Subcutaneous adipose tissue (tissue), 4 donors: Measurements from ENCODE around the gene AP5B1. TPM values are rescaled to one million over a fixed set of nuclear protein-coding genes. Genes with fewer than 3 reads are reported as not detected.

ENCODE experiments used
- total RNA-seq, 4 donors: library from RNA; depleted of rRNA; stranded (reverse); fragments of >200 nt; gene quantifications; one replicate each; pipeline ENCODE4 v1.1.0, GENCODE V29; 2016
- TF ChIP-seq, protein P1 (sequence below): fragments of 450-650 bp; IDR thresholded peaks from one replicate; pipeline ENCODE4 v1.5.1; 2016; ENCODE audit warnings: low read depth, mild to moderate bottlenecking, control low read depth, antibody characterized with exemption, moderate library complexity

The AP5B1 gene
- total RNA-seq, 4 donors from 2014 or later: 7.0 to 30.0 (median 14.6) TPM

DNA sequence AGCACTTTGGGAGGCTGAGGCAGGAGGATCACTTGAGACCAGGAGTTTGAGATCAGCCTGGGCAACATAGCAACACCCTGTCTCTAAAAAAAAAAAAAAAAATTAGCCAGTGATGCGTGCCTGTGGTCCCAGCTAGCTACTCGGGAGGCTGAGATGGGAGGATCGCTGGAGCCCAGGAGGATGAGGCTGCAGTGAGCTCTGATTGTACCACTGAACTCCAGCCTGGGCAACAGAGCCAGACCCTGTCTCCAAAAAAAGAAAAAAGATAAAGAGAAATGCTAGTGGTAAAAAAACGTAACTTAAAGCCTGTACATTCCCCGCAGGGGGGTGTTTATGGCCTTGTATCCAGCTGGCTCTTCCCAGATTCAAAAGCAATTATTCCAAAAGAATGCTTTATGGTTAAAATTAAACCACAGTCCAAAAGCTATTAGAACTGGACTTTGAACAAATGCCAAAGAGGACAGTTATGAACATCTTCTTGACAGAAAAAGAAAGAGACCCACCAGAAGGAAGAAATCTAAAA is 36.6 kb upstream of the AP5B1 start:
- TF ChIP-seq, protein P1, sequence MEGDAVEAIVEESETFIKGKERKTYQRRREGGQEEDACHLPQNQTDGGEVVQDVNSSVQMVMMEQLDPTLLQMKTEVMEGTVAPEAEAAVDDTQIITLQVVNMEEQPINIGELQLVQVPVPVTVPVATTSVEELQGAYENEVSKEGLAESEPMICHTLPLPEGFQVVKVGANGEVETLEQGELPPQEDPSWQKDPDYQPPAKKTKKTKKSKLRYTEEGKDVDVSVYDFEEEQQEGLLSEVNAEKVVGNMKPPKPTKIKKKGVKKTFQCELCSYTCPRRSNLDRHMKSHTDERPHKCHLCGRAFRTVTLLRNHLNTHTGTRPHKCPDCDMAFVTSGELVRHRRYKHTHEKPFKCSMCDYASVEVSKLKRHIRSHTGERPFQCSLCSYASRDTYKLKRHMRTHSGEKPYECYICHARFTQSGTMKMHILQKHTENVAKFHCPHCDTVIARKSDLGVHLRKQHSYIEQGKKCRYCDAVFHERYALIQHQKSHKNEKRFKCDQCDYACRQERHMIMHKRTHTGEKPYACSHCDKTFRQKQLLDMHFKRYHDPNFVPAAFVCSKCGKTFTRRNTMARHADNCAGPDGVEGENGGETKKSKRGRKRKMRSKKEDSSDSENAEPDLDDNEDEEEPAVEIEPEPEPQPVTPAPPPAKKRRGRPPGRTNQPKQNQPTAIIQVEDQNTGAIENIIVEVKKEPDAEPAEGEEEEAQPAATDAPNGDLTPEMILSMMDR: no peak

DNA sequence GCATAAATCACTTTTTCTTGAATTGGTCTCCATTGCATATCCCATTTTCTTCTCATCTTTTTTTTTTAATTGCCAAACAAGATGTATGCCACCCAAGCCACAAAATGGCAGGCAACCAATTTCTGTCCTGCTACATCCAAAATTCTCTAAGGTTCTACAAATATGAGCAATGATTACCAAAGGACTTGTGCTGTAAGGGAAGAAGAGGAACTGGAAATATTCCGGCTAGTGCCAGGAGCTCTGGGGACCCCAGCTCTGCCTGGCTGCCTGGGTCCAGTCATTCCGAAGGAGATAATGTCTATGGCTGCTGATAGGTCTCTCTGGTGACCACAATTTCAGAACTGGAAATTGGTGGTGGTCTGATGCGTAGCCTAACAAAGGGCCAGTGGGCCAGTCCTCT is 35.9 kb upstream of the AP5B1 start:
- TF ChIP-seq, protein P1: no peak

DNA sequence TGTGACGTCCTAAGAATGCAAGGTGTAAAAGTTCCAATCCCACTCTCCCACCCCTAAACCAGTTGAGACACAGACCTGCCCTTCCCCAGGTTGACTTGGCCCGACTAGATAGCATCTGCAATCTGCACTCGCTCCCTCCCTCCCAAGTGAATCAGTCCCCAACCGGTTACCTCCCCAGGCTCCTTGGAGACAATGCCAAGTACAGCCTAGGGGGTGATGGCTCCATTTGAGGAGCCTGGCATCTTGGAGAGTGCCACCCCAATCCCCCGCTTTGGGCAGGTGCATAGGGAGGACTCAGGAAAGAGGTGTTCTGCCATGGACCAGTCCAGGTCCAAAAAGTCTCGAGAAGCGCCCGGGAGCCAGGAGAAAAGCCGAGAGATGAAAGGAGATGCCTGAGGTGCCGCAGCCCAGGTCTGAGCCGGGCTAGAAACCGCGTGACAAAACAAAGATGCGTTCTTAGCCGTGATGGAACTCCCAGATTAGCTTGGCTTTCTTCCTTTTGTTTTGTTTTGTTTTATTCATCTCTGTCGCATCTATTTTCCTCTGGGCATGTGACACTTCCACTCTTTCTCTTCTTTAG is 34.3 kb upstream of the AP5B1 start:
- TF ChIP-seq, protein P1: no peak

DNA sequence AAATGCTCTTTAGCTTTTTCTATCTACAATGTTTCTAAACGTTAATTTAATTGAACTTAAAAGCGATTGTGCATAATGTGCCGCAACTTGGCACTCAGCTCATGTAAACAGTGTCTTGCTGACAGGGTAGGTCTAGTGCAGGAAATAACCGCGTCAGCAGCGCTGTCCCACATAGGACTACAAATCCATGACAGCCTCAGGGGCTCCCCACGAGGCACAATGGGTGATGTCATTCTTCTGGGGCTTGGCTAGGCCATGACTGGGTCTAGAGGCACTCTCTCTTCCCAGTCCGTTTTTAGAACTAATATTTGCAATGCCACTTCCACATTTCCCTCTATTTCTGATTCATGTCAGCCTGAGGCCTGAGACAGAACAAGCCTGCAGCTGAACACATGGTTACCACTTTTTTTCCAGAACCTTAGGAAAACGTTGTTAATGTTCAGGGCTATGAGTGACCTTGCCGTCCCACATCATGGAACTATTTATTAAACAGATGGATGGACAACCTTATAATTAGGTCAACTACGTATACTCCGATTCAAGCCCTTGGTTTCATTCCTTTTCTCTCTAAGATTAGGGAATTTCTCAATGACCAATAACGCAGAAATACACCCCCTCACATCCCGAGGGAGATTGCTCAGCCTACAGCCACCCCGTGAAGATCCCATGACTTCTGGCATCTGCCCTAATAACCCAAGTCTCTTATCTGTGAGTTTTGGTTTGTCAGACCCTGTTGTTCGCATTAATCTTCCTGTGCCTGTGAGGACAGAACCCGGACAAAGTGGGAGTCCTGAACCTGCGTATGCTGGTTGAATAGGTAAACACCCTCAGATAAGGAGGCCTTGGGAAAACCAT is 33.6 kb upstream of the AP5B1 start:
- TF ChIP-seq, protein P1: no peak

DNA sequence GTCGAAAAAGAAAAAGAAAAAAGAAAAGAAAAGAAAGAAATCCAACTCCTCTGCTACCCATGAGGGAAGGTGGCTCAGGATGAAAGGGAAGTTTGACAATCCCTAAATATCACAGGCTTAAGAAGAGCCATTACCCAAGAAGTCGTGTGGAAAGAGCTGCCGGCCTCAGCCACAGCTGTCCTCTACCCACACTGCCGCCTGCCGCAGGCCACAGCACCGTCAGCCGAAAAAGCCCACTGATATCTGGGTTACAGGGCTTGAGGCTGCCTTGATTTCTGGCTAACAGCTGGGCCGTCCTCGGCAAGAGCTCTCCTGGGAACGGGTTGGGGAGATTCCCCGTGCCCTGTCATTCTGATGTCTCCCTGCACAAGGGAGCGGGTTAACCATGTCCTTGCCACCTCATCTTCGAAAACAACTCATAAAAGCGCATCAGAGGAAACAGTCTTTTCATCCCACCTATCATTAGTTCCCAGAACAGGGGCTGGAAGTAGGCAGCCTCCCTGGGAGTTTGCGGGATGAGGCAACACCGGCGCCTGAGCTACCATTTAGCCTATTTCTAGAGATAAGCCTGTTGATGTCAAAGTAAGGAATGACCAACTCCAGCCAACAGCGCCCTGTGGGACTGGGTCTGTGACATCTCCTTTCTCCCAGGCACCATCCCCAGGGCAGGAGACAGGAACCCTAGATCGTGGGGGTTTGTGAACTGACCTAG is 31.1 kb upstream of the AP5B1 start:
- TF ChIP-seq, protein P1: no peak

DNA sequence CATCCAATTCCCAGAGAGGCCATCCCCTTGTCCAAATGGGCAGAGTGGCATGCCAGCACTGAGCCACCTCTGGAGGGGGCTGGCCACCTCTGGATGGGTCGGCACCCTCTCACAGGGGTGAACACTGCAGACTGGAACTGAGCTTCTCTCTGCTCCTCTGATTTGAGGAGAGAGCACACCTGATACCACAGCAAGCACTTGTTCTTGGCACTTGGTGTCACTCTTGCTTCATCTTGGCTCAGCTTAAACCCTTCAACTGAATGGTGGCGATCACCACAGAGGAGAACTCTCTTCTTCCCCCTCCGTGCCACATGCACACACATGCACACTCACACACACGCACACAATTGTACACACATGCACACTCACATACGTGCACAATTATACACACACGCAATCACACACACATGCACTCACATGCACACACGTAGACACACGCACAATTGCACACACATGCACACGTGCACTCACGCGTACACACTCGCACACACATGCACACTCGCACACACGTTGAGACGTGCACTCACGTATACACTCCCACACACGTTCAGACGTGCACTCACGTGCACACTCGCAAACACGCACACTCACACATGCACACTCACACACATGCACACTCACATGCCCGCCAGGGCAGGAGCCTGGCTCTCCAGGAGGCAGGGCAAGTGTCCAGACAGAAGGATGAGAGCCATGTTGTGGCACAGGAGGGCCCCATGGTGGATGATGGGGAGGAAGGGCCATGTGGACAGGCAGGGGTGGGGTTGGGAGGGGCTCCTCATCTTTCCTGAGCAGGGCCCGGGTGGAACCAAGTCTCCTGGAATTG is 29.5 kb upstream of the AP5B1 start:
- TF ChIP-seq, protein P1: no peak
